A549 (cell line): ENCODE measurements around the gene NNMT. TPM values are rescaled to one million over a fixed set of nuclear protein-coding genes. Genes with fewer than 3 reads are reported as not detected.

ENCODE experiments used
- ATAC-seq, 2 experiments: fragments of 200-7000 bp in 1 of 2; fragments of >200 bp in 1 of 2; cut with Nextera tagmentation in 1 of 2; cut with Tn5 transposase in 1 of 2; 3 replicates each; pipeline versions ENCODE4 v1.8.0 to v1.9.1; 2018 to 2020; ENCODE audit warnings: mild to moderate bottlenecking in 1 of 2, moderate library complexity in 1 of 2
- CTCF ChIA-PET: fragments of 300-600 bp; sonication (Branson Sonifier 250); formaldehyde crosslinking; extraction: SDS; loops from one replicate; lab custom pipeline; 2021; ENCODE audit warnings: antibody characterized with exemption, inconsistent platforms; lab: Yijun Ruan, JAX
- POLR2A ChIA-PET: fragments of 350-600 bp; formaldehyde crosslinking; extraction: SDS; loops from one replicate; lab custom pipeline; 2021; ENCODE audit warnings: antibody characterized with exemption, inconsistent platforms; lab: Yijun Ruan, JAX
- DNase-seq, 2 experiments: peaks; one replicate each; pipeline versions ENCODE4 v3.0.0 to v3.0.0-alpha.2; 2011 to 2016; ENCODE audit warnings: low read depth in 1 of 2, low spot score in 1 of 2
- FAIRE-seq: peaks from 2 replicates; lab custom pipeline; 2011; peaks lifted over from hg19 to GRCh38; lab: Jason Lieb, UNC
- H3K27ac ChIP-seq, 2 experiments: fragments of >200 bp; sonication (Bioruptor Twin); formaldehyde crosslinking; 3 replicates each; pipeline ENCODE4 v1.5.1; 2016 to 2017
- H3K4me1 ChIP-seq: fragments of >200 bp; sonication (Bioruptor Twin); formaldehyde crosslinking; 3 replicates; pipeline ENCODE4 v1.6.1; 2016
- H3K4me2 ChIP-seq: fragments of >200 bp; sonication (Bioruptor Twin); formaldehyde crosslinking; 3 replicates; pipeline ENCODE4 v1.6.1; 2016
- H3K4me3 ChIP-seq: fragments of >200 bp; sonication (Bioruptor Twin); formaldehyde crosslinking; 3 replicates; pipeline ENCODE4 v1.5.1; 2016
- H3K9me3 ChIP-seq: fragments of >200 bp; sonication (Bioruptor Twin); formaldehyde crosslinking; 3 replicates; pipeline ENCODE4 v1.6.1; 2016
- ATOH8 ChIP-seq: fragments of 250-450 bp; sonication (Bioruptor Pico); IDR thresholded peaks from 2 replicates; pipeline ENCODE4 v1.5.0; 2020; ENCODE audit warnings: low read depth, mild to moderate bottlenecking, moderate library complexity
- BHLHE40 ChIP-seq: IDR thresholded peaks from 2 replicates; pipeline ENCODE4 v1.6.1; 2012; ENCODE audit warnings: low read depth, low read length, inconsistent platforms
- CBX2 ChIP-seq: fragments of 200-600 bp; sonication (generic); IDR thresholded peaks from 2 replicates; pipeline ENCODE4 v1.6.1; 2016; ENCODE audit warnings: low read depth, mild to moderate bottlenecking, borderline replicate concordance
- CHD2 ChIP-seq: fragments of 150-350 bp; IDR thresholded peaks from 2 replicates; pipeline ENCODE4 v1.6.1; 2014; ENCODE audit warnings: low read length; ENCODE audit not compliant: partially characterized antibody
- CHD4 ChIP-seq: fragments of 200-600 bp; sonication (generic); IDR thresholded peaks from 2 replicates; pipeline ENCODE4 v1.6.1; 2016; ENCODE audit warnings: antibody characterized with exemption, mild to moderate bottlenecking, borderline replicate concordance
- EHF ChIP-seq: fragments of 250-450 bp; sonication (Bioruptor Pico); IDR thresholded peaks from 2 replicates; pipeline ENCODE4 v1.5.0; 2020; ENCODE audit warnings: mild to moderate bottlenecking
- EHMT2 ChIP-seq: fragments of 200-600 bp; sonication (generic); IDR thresholded peaks from 2 replicates; pipeline ENCODE4 v1.6.1; 2016; ENCODE audit warnings: antibody characterized with exemption, low read depth, mild to moderate bottlenecking, moderate library complexity
- ESRRA ChIP-seq: fragments of 150-350 bp; IDR thresholded peaks from 2 replicates; pipeline ENCODE4 v1.6.1; 2014; ENCODE audit warnings: mild to moderate bottlenecking, low read length, borderline replicate concordance
- HDAC2 ChIP-seq: fragments of 200-600 bp; sonication (generic); IDR thresholded peaks from 2 replicates; pipeline ENCODE4 v1.6.1; 2016
- HES2 ChIP-seq: fragments of >200 bp; sonication (Bioruptor Twin); formaldehyde crosslinking; IDR thresholded peaks from 2 replicates; pipeline ENCODE4 v1.6.1; 2016
- HOXB5 ChIP-seq: fragments of 250-450 bp; sonication (Bioruptor Pico); IDR thresholded peaks from 2 replicates; pipeline ENCODE4 v1.5.0; 2020; ENCODE audit warnings: mild to moderate bottlenecking, moderate library complexity
- MAZ ChIP-seq: fragments of 150-350 bp; IDR thresholded peaks from 2 replicates; pipeline ENCODE4 v1.6.1; 2014; ENCODE audit warnings: antibody characterized with exemption, low read depth, low read length, borderline replicate concordance
- MYC ChIP-seq: IDR thresholded peaks from 2 replicates; pipeline ENCODE4 v1.6.1; 2012; ENCODE audit warnings: mild to moderate bottlenecking, inconsistent platforms, low read length, improper control_type of control experiment, borderline replicate concordance
- NR3C1 ChIP-seq: fragments of >200 bp; sonication (Bioruptor Twin); formaldehyde crosslinking; IDR thresholded peaks from 3 replicates; pipeline ENCODE4 v1.6.1; 2017
- PHF8 ChIP-seq: fragments of 200-600 bp; sonication (generic); IDR thresholded peaks from 2 replicates; pipeline ENCODE4 v1.6.1; 2016; ENCODE audit warnings: low read depth, mild to moderate bottlenecking, antibody characterized with exemption, moderate library complexity, borderline replicate concordance
- POLR2AphosphoS2 ChIP-seq: conservative IDR thresholded peaks from 2 replicates; pipeline ENCODE4 v1.6.1; 2012; ENCODE audit warnings: low read length, improper control_type of control experiment, inconsistent platforms
- RARB ChIP-seq: fragments of 250-450 bp; sonication (Bioruptor Pico); IDR thresholded peaks from 2 replicates; pipeline ENCODE4 v1.8.0; 2021; ENCODE audit warnings: mild to moderate bottlenecking, moderate library complexity
- RNF2 ChIP-seq: fragments of 200-600 bp; sonication (generic); IDR thresholded peaks from 2 replicates; pipeline ENCODE4 v1.6.1; 2016; ENCODE audit warnings: low read depth, mild to moderate bottlenecking, antibody characterized with exemption, moderate library complexity, borderline replicate concordance
- SMC3 ChIP-seq: fragments of >200 bp; sonication (Bioruptor Twin); formaldehyde crosslinking; IDR thresholded peaks from 3 replicates; pipeline ENCODE4 v1.6.1; 2018; ENCODE audit warnings: inconsistent platforms
- SREBF2 ChIP-seq: fragments of 450-650 bp; IDR thresholded peaks from 2 replicates; pipeline ENCODE4 v1.6.1; 2014; ENCODE audit warnings: mild to moderate bottlenecking, moderate library complexity
- ZFP36 ChIP-seq: fragments of 450-650 bp; IDR thresholded peaks from 2 replicates; pipeline ENCODE4 v1.6.1; 2014; ENCODE audit warnings: borderline replicate concordance; ENCODE audit not compliant: partially characterized antibody
- WGBS: methylation state at CpG from one replicate; pipeline ENCODE4 v1.1.6; 2017; ENCODE audit errors: missing lambda C conversion rate; 5-methylcytosine and 5-hydroxymethylcytosine counted together
- polyA plus RNA-seq, 4 experiments: library from polyadenylated mRNA; depleted of rRNA in 3 of 4; stranded (reverse); fragments of >200 nt; fragmentation: RNase III in 1 of 4; extraction: RNeasy Plus Mini Kit Qiagen cat#74134 plus additional on column Dnase treatment in 1 of 4; gene quantifications; 2 replicates in 3 of 4; 3 replicates in 1 of 4; pipeline ENCODE4 v1.2.3, GENCODE V29; 2011 to 2017
- TF ChIP-seq, protein P1 (sequence below): fragments of >200 bp; sonication (Bioruptor Twin); formaldehyde crosslinking; IDR thresholded peaks from 3 replicates; pipeline ENCODE4 v1.5.1; 2016

The NNMT gene
- polyA plus RNA-seq, 2 of the 4 experiments (the other 2 are of a cell fraction): 285 to 421 TPM

DNA sequence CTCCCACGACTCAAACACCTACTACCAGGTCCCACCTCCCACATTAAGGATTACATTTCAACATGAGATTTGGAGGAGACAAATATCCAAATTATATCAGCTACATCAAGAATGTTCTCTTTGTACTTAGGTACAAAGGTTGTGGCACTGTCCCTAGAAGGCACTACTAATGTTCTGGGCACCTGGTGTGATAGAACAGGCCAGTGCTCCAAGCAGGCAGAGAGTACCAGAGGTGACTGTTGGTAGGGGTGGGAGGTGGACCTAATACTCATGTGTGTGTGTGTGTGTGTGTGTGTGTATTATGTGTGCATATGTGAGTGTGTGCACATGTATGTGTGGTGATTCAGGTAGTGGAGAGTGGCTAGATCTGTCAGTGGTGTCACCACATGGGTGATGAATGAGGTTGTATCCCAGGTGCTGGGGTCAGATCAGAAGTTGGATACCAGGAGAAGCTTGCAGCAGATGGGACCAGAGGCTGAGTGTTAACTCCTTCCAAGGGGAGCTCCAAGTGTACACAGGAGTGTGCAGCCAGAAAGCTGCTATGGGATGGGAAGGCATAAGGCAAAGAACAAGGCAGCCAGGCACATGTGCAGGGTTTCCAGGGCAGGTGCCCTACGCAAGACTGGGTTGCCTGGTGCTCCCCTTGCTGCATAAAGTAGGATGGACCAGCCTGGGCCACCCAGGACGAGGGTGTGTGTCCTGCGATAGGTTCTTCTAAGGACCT is 17.7 kb upstream of the NNMT start:
- DNase-seq: no peak
- no peak for FAIRE-seq
- WGBS: 81% methylated on average over 1 of the region's 4 CpGs
- peaks cover 35% of the 10 kb centered on the region for H3K4me1 ChIP-seq
- no peak for ATAC-seq
- H3K9me3 ChIP-seq: no peaks in the 10 kb centered on the region
- POLR2A ChIA-PET: no interaction called here
- CTCF ChIA-PET: interaction anchor here (0.6 to 6.1 kb wide), 4 partner anchors 16 to 1966 kb away, joined by 3 to 44 read pairs (median 4); no protein-coding TSS in a partner anchor
- H3K27ac ChIP-seq: peak overlapping the region in 1 of 2 experiments; percentile 97; a peak in 1 of 6 replicates
- no peak overlapping the region for H3K4me2 ChIP-seq
- TF ChIP-seq SREBF2 (no peak), BHLHE40 (no peak)
- H3K4me3 ChIP-seq: no peak overlapping the region

- ATAC-seq (peak; percentile 55 to 57; a peak in 5 of 6 replicates), DNase-seq (no peak), FAIRE-seq (no peak)
- TF ChIP-seq PHF8 (no peak), ATOH8 (CRISPR knock-in tag) (no peak), EHF (no peak), CHD4 (no peak), HOXB5 (CRISPR knock-in tag) (no peak), NR3C1 (no peak), ZFP36 (no peak), POLR2AphosphoS2 (no peak), CHD2 (no peak), ESRRA (no peak), EHMT2 (no peak), CBX2 (no peak), MAZ (no peak), MYC (no peak), RARB (CRISPR knock-in tag) (no peak), RNF2 (no peak), SMC3 (no peak), HES2 (no peak), HDAC2 (no peak)
- TF ChIP-seq, protein P1, sequence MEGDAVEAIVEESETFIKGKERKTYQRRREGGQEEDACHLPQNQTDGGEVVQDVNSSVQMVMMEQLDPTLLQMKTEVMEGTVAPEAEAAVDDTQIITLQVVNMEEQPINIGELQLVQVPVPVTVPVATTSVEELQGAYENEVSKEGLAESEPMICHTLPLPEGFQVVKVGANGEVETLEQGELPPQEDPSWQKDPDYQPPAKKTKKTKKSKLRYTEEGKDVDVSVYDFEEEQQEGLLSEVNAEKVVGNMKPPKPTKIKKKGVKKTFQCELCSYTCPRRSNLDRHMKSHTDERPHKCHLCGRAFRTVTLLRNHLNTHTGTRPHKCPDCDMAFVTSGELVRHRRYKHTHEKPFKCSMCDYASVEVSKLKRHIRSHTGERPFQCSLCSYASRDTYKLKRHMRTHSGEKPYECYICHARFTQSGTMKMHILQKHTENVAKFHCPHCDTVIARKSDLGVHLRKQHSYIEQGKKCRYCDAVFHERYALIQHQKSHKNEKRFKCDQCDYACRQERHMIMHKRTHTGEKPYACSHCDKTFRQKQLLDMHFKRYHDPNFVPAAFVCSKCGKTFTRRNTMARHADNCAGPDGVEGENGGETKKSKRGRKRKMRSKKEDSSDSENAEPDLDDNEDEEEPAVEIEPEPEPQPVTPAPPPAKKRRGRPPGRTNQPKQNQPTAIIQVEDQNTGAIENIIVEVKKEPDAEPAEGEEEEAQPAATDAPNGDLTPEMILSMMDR: no peak
- no peak overlapping the region for H3K4me3 ChIP-seq
- CTCF ChIA-PET: interaction anchor here (0.7 to 6.1 kb wide), 19 partner anchors 9 to 483 kb away, joined by 3 to 44 read pairs (median 6); partner anchors contain the start of genes NNMT and REXO2
- peak overlapping the region; percentile 35 for H3K4me2 ChIP-seq
- no peaks in the 10 kb centered on the region for H3K9me3 ChIP-seq
- peaks cover 44% of the 10 kb centered on the region for H3K4me1 ChIP-seq
- WGBS: 80% methylated on average over 9 of the region's 9 CpGs
- H3K27ac ChIP-seq: peak overlapping the region; percentile 97 to 100
- POLR2A ChIA-PET: interaction anchor here (1.8 kb wide), 1 partner anchor 16 kb away, joined by 15 read pairs; the partner anchor contains the start of gene NNMT
Observed at GRCh38 chr11:114279792-114280546, 16.2 kb upstream of the NNMT start.
